Activated T-helper 1 cell treated with anti-CD3 and anti-CD28 coated beads, Interleukin-12 subunit alpha, Interleukin-12 subunit beta, Interleukin-2, Interleukin-4 antibody, amounts not matched to agents 30 ng/mL and 10 ng/mL and 1 ng/mL, durations not matched to agents 14 hours and 24 hours and 36 hours (primary cell): Measurements from ENCODE around the gene DBH. TPM values are rescaled to one million over a fixed set of nuclear protein-coding genes. Genes with fewer than 3 reads are reported as not detected.
A peak's percentile ranks its signal among the peaks of the same experiment; 100 is the strongest.

Source experiments
- DNase-seq: peaks from one replicate; pipeline ENCODE4 v3.0.0; 2021; ENCODE audit warnings: low spot score
- H3K27ac Mint-ChIP-seq: one replicate; pipeline ENCODE4 v1.8.0; 2021; ENCODE audit warnings: mild to moderate bottlenecking, mixed read lengths
- H3K27me3 Mint-ChIP-seq: one replicate; pipeline ENCODE4 v1.8.0; 2022; ENCODE audit warnings: mild to moderate bottlenecking, moderate library complexity, mixed read lengths; ENCODE audit not compliant: insufficient read depth
- H3K36me3 Mint-ChIP-seq: one replicate; pipeline ENCODE4 v1.8.0; 2021; ENCODE audit warnings: low read depth, mixed read lengths
- H3K4me1 Mint-ChIP-seq: one replicate; pipeline ENCODE4 v1.8.0; 2021; ENCODE audit warnings: low read depth, mixed read lengths
- H3K4me3 Mint-ChIP-seq: one replicate; pipeline ENCODE4 v1.8.0; 2021; ENCODE audit warnings: mild to moderate bottlenecking, moderate library complexity, mixed read lengths
- H3K9me3 Mint-ChIP-seq: one replicate; pipeline ENCODE4 v1.8.0; 2021; ENCODE audit warnings: mixed read lengths
- intact Hi-C: fragments of 100-400 bp; cut with micrococcal nuclease; formaldehyde crosslinking; loops from one replicate; pipeline ENCODE4 v1.15.1; 2024
- total RNA-seq: library from RNA; stranded (reverse); gene quantifications from 2 replicates; pipeline ENCODE4 v1.2.3, GENCODE V29; 2022

Gene DBH
- total RNA-seq, 1 donor from 2014 or later, result not detected

DNA sequence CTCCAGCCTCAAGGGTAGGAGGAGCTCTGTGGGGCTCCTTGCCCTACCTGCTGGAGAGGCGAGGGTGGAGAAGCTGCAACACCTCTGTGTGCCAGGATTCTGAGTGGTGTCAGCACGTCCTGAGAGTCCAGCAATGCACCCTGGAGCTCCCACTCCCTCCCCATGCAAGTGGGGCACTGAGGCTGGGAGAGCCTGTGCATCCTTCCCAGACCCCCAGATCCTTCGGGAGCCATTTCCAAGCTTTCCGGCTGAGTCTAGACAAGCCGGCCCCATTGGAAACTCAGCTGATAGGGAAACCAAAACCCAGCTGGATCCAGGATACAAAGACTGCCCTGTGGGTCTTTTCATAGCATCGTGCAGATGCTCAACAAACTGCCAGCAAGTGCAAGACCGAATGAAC, 28.8 kb upstream of the DBH start:
- no peaks in the 10 kb centered on the region for H3K36me3 Mint-ChIP-seq
- no peak overlapping the region for H3K4me3 Mint-ChIP-seq
- intact Hi-C loops, result no loop called here
- H3K27me3 Mint-ChIP-seq, result peaks cover 14% of the 10 kb centered on the region
- no peak for DNase-seq
- H3K4me1 Mint-ChIP-seq, result no peaks in the 10 kb centered on the region
- H3K9me3 Mint-ChIP-seq, result no peaks in the 10 kb centered on the region
- no peak overlapping the region for H3K27ac Mint-ChIP-seq

DNA sequence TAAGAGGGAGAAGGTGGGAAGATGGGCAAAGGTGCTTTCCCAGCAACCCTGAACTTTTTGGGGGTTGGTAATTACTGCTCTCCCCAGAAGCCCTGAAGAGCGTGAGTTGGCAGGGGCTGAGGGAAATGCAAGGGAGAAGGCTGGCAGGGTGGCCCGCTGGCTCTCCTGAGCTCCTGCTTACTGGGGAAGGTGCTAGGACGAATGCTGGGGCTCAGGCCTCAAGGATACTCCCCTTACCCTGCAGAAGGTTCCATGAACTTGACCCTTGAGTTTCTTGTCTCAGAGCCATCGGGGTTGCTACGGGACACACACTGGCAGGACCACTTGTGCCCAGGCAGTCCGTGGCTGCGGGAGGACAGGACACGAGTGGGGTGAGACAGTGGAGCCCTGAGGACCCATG, 28.2 kb upstream of the DBH start:
- Mint-ChIP-seq H3K9me3 (no peaks in the 10 kb centered on the region), H3K4me3 (no peak overlapping the region), H3K27ac (no peak overlapping the region), H3K27me3 (peaks cover 14% of the 10 kb centered on the region), H3K4me1 (no peaks in the 10 kb centered on the region), H3K36me3 (no peaks in the 10 kb centered on the region)
- no peak for DNase-seq
- intact Hi-C loops, result no loop called here

DNA sequence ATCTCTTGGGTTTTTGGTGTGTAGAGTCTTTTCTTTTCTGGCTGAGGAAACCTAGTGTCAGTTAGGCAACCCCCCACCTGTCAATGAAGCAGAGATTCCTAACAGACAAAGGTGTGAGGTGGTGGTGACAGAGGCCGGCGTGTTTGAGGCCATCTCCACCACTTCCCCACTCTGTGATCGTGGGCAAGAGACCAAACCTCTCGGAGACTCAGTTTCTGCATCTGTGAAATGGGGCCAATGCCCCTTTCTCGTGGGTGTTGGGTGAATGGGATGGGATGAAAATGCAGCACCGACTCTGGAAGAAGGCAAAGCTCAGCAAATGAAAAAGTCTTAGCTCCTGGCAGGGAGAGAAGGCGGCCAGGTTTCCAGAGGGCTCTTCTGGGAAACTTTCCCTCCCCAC, 27.8 kb upstream of the DBH start:
- Mint-ChIP-seq H3K4me3 (no peak overlapping the region), H3K4me1 (no peaks in the 10 kb centered on the region), H3K27ac (no peak overlapping the region), H3K9me3 (no peaks in the 10 kb centered on the region), H3K27me3 (peaks cover 15% of the 10 kb centered on the region), H3K36me3 (no peaks in the 10 kb centered on the region)
- DNase-seq, result no peak
- intact Hi-C loops, result no loop called here

DNA sequence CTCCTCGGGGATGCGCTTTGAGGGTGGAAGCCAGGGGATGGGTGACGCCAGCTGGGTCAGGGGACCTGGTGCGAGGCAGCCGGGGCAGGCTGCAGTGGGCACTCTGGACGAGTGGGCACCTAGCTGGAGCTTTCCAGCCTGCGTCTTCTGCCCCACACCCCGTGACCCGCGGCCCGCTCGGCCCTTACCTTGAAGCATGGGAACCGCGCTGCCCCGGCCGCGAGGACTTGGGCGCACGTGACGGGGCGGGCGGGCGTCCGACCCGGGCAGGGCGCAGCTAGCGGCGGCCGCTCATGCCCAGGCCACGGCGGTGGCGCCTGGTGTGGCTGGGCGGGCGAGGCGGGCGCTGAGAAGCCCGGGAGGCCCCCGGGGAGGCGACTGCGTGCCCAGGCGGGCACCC, 27.3 kb upstream of the DBH start:
- intact Hi-C loops, result no loop called here
- DNase-seq, result no peak
- Mint-ChIP-seq H3K4me1 (no peaks in the 10 kb centered on the region), H3K27ac (no peak overlapping the region), H3K27me3 (peaks cover 15% of the 10 kb centered on the region), H3K36me3 (no peaks in the 10 kb centered on the region), H3K4me3 (no peak overlapping the region), H3K9me3 (no peaks in the 10 kb centered on the region)

DNA sequence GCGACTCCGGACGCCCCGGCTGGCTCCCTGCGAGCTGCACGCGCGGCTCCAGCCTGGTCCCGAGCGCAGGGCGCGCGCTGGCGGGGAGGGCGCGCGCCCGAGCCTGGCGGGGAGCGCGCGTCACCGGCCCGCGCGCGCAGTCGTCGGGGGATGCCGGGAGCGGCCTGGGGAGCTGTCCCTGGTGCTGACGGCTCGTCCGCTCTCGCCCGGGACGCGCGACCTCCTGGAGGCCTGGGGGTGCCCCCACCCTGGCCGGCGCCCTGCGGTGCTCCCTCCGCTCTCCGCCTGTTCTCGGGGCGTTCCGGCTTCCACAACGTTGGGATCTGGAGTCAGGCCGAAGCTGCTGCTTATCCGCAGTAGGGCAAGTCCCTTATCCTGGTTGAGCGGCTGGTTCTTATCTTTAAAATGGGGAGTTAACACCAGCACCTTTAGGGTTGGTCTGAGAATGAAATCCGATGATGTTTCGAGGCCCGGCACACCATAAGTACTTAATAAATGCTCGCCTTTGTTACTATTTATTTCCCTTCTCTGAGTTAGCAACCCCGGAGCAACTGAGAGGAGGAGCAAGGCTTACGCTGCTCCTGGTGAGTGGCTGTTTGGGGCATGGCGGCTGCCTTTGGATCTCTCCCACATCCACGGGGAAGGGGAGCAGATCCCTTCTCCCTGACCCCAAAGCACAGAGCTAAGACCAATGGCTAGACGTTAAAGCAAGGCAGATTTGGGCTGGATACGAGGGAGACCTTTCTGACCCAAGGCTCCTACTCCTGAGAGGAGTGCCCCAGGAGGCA, 26.7 kb upstream of the DBH start, which contains the start of gene FAM163B:
Gene FAM163B, minus strand, starts transcription at position 79 of the 788 bp plus-strand sequence. CDS start 29,166 bp downstream, outside the sequence.
- no peaks in the 10 kb centered on the region for H3K4me1 Mint-ChIP-seq
- H3K36me3 Mint-ChIP-seq, result no peaks in the 10 kb centered on the region
- no peaks in the 10 kb centered on the region for H3K9me3 Mint-ChIP-seq
- intact Hi-C loops, result no loop called here
- H3K4me3 Mint-ChIP-seq, result no peak within 1 kb of the TSS
- peaks cover 15% of the 10 kb centered on the region for H3K27me3 Mint-ChIP-seq
- H3K27ac Mint-ChIP-seq, result no peak within 1 kb of the TSS
- peak; percentile 30 for DNase-seq

DNA sequence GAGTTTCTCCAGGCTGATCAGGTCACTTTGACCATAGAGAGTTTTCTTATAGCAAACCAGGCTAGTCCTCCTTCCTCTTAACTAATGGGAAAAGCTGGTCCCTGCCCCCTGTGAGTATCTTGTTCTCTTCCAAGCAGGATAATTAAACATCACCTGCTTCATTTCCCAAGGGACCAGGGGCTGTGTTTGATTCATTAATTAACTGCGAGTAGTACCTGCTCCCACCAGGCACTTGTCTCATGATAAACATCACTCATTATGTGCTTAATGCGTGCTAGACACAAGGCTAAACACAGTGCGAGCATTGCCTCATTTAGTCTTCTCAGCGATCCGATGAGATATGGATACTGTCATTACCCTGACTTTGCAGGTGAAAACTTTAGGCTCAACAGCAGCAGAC, 25.3 kb upstream of the DBH start:
- Mint-ChIP-seq H3K36me3 (no peaks in the 10 kb centered on the region), H3K4me3 (no peak overlapping the region), H3K27ac (no peak overlapping the region), H3K27me3 (peaks cover 12% of the 10 kb centered on the region), H3K4me1 (no peaks in the 10 kb centered on the region), H3K9me3 (no peaks in the 10 kb centered on the region)
- no peak for DNase-seq
- intact Hi-C loops, result no loop called here

DNA sequence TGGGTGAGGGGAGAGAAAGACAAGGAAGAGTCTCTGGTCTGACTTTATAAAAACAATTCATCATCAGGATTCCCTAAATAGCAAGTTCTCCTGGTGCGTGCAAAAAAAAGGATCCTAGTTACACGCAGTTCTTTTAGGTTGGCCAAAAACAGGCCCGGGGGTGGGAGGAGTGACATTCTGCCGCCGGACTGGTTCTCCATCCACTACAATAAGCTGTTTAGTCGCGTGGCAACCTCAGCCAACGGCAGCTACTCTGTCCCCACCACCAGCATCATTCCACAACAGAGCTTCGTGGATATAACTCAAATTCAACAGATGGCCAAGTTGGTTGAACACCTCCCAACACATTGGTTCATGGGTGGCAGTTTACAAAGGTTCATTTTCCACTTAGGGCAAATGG, 24.1 kb upstream of the DBH start:
- Mint-ChIP-seq H3K4me1 (no peaks in the 10 kb centered on the region), H3K27ac (no peak overlapping the region), H3K9me3 (no peaks in the 10 kb centered on the region), H3K36me3 (no peaks in the 10 kb centered on the region), H3K4me3 (no peak overlapping the region), H3K27me3 (peaks cover 14% of the 10 kb centered on the region)
- intact Hi-C loops, result no loop called here
- no peak for DNase-seq

DNA sequence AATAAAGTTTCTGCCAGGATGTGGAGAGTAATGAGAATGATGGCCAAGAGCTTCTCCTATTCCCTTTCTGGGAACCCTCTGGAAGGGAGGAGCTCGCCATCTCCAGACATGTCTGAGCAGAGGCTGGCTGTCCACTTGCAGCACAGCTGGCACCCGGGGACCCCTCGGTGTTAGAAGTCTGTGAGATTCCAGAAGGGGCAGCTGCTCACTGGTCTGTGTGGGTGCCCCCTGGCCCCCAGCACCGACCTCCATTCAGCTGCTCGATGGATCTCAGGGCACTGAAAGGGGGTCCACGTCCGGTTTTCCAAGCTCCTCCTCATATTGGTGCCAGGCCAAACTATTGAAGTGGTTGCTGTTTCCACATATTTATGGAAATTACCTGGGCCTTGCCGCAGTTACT, 23.3 kb upstream of the DBH start:
- Mint-ChIP-seq H3K27ac (no peak overlapping the region), H3K9me3 (no peaks in the 10 kb centered on the region), H3K4me1 (no peaks in the 10 kb centered on the region), H3K36me3 (no peaks in the 10 kb centered on the region), H3K4me3 (no peak overlapping the region), H3K27me3 (peaks cover 16% of the 10 kb centered on the region)
- no peak for DNase-seq
- intact Hi-C loops, result no loop called here

DNA sequence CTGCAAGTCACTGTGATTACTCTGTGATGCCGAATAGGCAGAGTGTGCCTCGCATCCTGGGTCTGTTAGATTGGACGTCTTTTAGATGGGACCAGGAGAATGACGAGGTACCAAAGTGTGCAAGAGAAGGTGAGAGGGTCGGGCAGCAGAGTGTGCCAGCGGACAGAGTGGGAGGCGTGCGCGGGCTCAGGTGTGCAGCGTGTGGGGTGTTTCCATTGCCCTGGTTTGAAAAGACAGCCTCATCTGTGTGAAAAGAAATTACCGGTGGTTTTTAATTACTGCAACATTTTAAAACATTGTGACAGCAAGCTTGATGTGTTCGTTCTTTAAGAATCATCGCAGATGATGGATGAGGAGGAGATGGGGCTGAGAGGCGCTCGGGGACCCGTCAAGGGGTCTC, 22.7 kb upstream of the DBH start:
- Mint-ChIP-seq H3K36me3 (no peaks in the 10 kb centered on the region), H3K4me3 (no peak overlapping the region), H3K4me1 (no peaks in the 10 kb centered on the region), H3K9me3 (no peaks in the 10 kb centered on the region), H3K27me3 (peaks cover 17% of the 10 kb centered on the region), H3K27ac (no peak overlapping the region)
- DNase-seq, result no peak
- intact Hi-C loops, result no loop called here

DNA sequence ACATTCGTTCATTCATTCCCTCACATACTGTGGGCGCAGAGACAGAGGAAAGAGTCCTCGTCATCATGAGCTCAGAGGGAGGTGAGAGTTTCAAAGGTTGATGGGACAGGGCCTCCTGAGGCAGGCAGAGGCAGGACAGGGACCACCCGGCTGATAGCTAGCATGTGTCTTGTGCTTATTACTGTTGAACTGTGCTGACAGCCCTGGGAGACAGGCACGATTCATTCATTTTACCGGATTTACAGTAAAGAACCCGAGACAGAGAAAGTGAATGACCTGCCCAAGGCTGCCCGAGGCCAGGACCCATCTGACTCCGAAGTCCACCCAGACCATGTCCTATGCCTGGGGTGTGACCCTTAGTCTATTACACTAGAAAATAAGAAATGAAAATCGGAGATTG, 22.1 kb upstream of the DBH start:
- H3K27ac Mint-ChIP-seq, result no peak overlapping the region
- peaks cover 5% of the 10 kb centered on the region for H3K4me1 Mint-ChIP-seq
- no peaks in the 10 kb centered on the region for H3K9me3 Mint-ChIP-seq
- H3K4me3 Mint-ChIP-seq, result no peak overlapping the region
- DNase-seq, result no peak
- no peaks in the 10 kb centered on the region for H3K36me3 Mint-ChIP-seq
- intact Hi-C loops, result no loop called here
- peaks cover 17% of the 10 kb centered on the region for H3K27me3 Mint-ChIP-seq

DNA sequence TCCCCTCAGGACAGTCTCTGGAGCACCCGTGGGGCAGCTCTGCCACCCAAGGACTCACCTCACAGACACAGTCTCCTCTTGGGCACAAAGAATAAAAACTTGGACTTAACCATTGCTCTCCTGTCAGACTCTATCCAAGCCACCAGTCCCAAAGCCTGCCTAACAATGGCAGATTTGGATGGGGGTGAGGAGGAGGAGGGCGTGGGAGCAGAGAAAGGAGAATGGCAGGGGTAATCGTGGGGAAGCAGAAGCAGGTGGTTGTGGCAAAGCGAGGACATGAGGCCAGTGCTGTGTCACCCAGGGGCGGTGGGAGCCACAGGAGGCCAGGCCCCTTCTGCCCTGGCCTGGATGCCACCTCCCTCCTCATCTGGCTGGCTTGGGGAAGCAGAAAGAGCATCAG, 21.5 kb upstream of the DBH start:
- H3K36me3 Mint-ChIP-seq, result no peaks in the 10 kb centered on the region
- intact Hi-C loops, result no loop called here
- peaks cover 14% of the 10 kb centered on the region for H3K27me3 Mint-ChIP-seq
- no peak overlapping the region for H3K27ac Mint-ChIP-seq
- no peaks in the 10 kb centered on the region for H3K9me3 Mint-ChIP-seq
- peaks cover 11% of the 10 kb centered on the region for H3K4me1 Mint-ChIP-seq
- no peak for DNase-seq
- H3K4me3 Mint-ChIP-seq, result no peak overlapping the region

DNA sequence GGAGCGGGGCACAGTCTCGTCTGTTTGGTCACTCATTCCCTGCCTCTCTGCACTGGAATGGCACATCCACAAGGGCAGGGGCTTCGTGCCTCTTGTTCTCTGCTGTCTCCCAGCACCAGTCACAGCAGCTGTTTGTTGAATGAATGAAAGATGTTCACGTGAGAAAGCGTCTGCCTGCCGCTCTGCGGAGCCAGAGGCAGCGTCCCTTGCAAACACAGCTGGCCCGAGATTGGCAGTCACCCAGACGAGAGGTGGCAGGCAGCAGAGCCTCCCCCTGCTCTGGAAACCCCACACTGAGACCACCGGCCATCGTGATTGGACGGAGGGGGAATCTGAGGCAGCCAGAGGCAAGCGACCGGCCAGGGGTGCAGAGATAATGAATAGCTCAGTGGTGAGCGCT, 21.0 kb upstream of the DBH start:
- H3K36me3 Mint-ChIP-seq, result no peaks in the 10 kb centered on the region
- peaks cover 12% of the 10 kb centered on the region for H3K27me3 Mint-ChIP-seq
- intact Hi-C loops, result no loop called here
- H3K27ac Mint-ChIP-seq, result no peak overlapping the region
- H3K9me3 Mint-ChIP-seq, result no peaks in the 10 kb centered on the region
- no peak overlapping the region for H3K4me3 Mint-ChIP-seq
- peaks cover 16% of the 10 kb centered on the region for H3K4me1 Mint-ChIP-seq
- DNase-seq, result no peak

DNA sequence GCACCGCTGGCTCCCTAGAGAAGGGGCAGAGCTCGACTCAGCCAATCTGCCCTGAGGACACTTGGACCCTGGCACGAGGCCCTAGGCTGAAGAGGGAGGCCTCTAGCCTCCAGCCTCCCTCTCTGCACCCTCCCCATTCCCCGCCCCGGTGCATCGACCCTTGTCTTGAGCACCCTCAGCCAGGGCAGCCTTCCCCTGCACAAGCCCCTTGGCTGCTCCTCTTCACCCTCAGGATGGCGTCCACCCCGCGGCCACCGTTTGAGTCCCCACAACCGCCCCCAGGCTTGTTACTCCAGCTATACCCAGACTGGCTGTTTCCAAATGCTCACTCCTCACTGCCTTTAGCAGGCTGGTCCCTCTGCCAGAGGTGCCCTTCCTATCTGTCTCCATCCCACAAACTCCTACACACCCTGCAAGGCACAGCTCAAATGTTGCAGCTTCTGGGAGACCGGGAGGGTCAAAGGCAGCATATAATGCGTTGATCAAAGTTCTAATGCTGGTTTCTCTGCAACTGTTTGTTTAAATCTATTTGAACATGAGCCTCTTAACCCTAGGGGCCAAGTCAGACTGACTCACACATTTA, 20.5 kb upstream of the DBH start:
- H3K9me3 Mint-ChIP-seq, result no peaks in the 10 kb centered on the region
- no peak for DNase-seq
- intact Hi-C loops, result no loop called here
- no peaks in the 10 kb centered on the region for H3K36me3 Mint-ChIP-seq
- H3K27ac Mint-ChIP-seq, result no peak overlapping the region
- no peak overlapping the region for H3K4me3 Mint-ChIP-seq
- H3K4me1 Mint-ChIP-seq, result peaks cover 20% of the 10 kb centered on the region
- H3K27me3 Mint-ChIP-seq, result peaks cover 12% of the 10 kb centered on the region
